Colonic mucosa (tissue), 4 donors: ENCODE results near the gene FMNL2. TPM values are rescaled to one million over a fixed set of nuclear protein-coding genes. Genes with fewer than 3 reads are reported as not detected.

Experiments
- DNase-seq: peaks from one replicate; pipeline ENCODE4 v3.0.0-alpha.2; 2020
- H3K27ac ChIP-seq: fragments of 200-600 bp; one replicate; pipeline ENCODE4 v1.8.0; 2021
- H3K27me3 ChIP-seq: fragments of 200-600 bp; one replicate; pipeline ENCODE4 v1.8.0; 2021
- H3K36me3 ChIP-seq: fragments of 200-600 bp; one replicate; pipeline ENCODE4 v1.8.0; 2021
- H3K4me1 ChIP-seq: fragments of 200-600 bp; one replicate; pipeline ENCODE4 v1.8.0; 2021; ENCODE audit warnings: mild to moderate bottlenecking
- H3K4me3 ChIP-seq: fragments of 200-600 bp; one replicate; pipeline ENCODE4 v1.8.0; 2021
- H3K9ac ChIP-seq, 2 donors: one replicate each; pipeline ENCODE4 v1.7.0; 2013; ENCODE audit warnings: control low read depth in 2 of 2, low read depth in 2 of 2, low read length in 2 of 2
- H3K9me3 ChIP-seq: fragments of 200-600 bp; one replicate; pipeline ENCODE4 v1.8.0; 2021
- intact Hi-C: fragments of 100-400 bp; cut with DNase I; formaldehyde crosslinking; loops from one replicate; pipeline ENCODE4 v1.14.1; 2022
- total RNA-seq, 2 donors: library from RNA; stranded (reverse); fragmentation: NEBNext Ultra II Directional in 1 of 2; extraction: Animal tissue kit (Norgen Biotek cat#: 25700) in 1 of 2; gene quantifications; one replicate each; pipeline ENCODE4 v1.2.1, GENCODE V29; 2021
- TF ChIP-seq, protein P1 (sequence below): fragments of 200-600 bp; IDR thresholded peaks from one replicate; pipeline ENCODE4 v1.8.0; 2022; ENCODE audit warnings: antibody characterized with exemption, mild to moderate bottlenecking
- donor health status: healthy.
- donor health status: DM: no; HTN: no; CAD: no.
- donor health status: DM: no; HTN: no; CAD: no.

Gene FMNL2
- total RNA-seq, 2 donors from 2014 or later: 10.6 to 17.5 TPM

DNA sequence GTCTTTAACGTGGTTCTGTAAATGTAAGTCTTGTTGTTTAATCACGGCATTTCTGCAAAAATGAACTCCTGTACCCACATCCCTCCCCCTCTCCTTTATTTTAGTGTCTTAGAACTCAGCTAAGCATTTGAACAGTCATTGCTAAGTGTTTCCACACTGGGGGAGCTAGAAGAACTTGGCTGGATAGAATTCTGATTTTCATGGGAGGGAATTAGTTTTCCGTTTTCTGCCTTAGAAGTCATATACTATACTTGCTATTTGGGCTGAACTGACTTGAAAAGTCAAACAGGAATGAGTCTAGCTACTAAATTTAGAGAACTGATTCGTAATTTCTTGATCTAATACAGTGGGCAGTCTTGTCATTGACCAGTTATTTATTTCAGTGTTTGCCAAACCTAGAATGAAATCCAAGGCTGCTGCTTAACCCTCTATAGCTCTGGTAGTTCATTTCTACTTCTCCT, 61.1 kb downstream of the FMNL2 start:
- TF ChIP-seq, protein P1, sequence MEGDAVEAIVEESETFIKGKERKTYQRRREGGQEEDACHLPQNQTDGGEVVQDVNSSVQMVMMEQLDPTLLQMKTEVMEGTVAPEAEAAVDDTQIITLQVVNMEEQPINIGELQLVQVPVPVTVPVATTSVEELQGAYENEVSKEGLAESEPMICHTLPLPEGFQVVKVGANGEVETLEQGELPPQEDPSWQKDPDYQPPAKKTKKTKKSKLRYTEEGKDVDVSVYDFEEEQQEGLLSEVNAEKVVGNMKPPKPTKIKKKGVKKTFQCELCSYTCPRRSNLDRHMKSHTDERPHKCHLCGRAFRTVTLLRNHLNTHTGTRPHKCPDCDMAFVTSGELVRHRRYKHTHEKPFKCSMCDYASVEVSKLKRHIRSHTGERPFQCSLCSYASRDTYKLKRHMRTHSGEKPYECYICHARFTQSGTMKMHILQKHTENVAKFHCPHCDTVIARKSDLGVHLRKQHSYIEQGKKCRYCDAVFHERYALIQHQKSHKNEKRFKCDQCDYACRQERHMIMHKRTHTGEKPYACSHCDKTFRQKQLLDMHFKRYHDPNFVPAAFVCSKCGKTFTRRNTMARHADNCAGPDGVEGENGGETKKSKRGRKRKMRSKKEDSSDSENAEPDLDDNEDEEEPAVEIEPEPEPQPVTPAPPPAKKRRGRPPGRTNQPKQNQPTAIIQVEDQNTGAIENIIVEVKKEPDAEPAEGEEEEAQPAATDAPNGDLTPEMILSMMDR: no peak
- DNase-seq: no peak
- Histone ChIP-seq H3K9ac (no peak overlapping the region), H3K36me3 (no peaks in the 10 kb centered on the region), H3K27ac (no peak overlapping the region), H3K27me3 (no peaks in the 10 kb centered on the region), H3K9me3 (no peaks in the 10 kb centered on the region), H3K4me1 (no peaks in the 10 kb centered on the region), H3K4me3 (no peak overlapping the region)
- intact Hi-C loops: no loop called here

DNA sequence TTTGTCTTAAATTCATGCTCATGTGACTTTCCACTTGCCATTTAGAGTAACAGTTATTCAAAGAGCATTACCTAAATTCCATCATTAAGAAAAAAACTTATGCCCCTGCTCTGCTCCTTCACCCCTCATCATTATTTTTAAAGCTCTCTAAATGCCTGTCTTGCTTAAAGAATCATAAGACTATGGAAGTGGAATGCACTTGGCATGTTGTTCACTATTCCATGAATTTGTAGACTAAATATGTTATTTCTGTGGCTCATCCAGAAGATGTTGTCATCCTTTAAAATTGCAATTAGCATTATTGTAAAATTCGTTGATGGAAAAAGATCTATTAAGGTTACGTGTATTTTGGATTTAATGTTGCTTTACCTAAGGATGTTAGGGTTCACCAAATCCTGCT, 61.8 kb downstream of the FMNL2 start:
- H3K4me1 ChIP-seq: no peaks in the 10 kb centered on the region
- H3K36me3 ChIP-seq: no peaks in the 10 kb centered on the region
- no peaks in the 10 kb centered on the region for H3K9me3 ChIP-seq
- H3K27me3 ChIP-seq: no peaks in the 10 kb centered on the region
- TF ChIP-seq, protein P1: no peak
- no peak overlapping the region for H3K27ac ChIP-seq
- intact Hi-C loops: no loop called here
- H3K4me3 ChIP-seq: no peak overlapping the region
- H3K9ac ChIP-seq: no peak overlapping the region
- DNase-seq: no peak

DNA sequence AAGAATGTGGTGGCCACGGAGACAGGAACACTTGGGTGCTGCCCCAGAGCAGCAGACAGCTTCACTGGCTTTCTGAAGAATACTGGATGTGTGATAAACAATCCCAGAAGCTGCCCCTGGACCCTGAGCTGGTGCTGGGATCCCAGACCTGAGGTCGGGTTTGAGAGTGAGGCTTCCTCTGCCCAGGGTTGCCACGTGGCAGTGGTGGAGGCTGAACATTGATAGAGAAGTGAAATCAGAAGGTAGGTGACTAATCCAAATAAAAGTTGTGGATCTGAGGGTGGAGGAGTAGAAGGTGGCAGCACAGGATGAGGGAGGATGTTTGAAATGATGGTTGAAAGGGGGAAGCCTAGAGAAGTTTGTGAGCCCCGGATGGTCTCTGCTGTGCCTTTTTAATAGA, 64.0 kb downstream of the FMNL2 start:
- no peak for DNase-seq
- Histone ChIP-seq H3K36me3 (no peaks in the 10 kb centered on the region), H3K27ac (no peak overlapping the region), H3K9me3 (no peaks in the 10 kb centered on the region), H3K4me3 (no peak overlapping the region), H3K9ac (no peak overlapping the region), H3K27me3 (no peaks in the 10 kb centered on the region), H3K4me1 (peaks cover 4% of the 10 kb centered on the region)
- TF ChIP-seq, protein P1: no peak
- intact Hi-C loops: no loop called here

DNA sequence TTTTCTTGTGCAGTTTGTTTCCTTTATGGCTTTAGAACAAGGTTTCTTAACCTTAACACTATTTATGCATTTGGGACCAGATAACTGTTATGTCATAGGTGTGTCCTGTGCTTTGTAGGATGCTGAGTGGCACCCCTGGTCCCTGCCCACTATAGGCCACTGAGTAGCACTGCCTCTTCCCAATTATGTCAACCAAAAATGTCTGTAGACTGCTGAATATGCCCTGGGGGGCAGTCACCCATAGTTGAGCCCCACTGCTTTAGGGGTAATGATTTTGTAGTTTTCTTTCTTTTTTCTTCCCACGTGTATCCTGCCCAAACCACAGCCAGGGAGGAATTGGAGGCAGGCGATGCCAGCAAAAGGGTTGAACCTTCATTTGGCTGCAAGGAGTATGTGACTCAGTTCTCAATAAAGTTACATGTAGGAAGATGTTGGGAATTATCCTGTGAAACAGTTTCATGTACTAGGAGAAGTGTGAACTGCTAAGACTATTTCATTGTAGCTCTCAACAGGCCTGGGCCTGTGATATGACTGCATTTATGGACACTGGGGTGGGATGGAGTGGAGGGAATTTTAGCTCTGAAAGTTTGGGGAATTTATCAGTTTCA, 65.7 kb downstream of the FMNL2 start:
- Histone ChIP-seq H3K4me3 (no peak overlapping the region), H3K27me3 (no peaks in the 10 kb centered on the region), H3K4me1 (peaks cover 4% of the 10 kb centered on the region), H3K9me3 (no peaks in the 10 kb centered on the region), H3K36me3 (no peaks in the 10 kb centered on the region), H3K27ac (no peak overlapping the region), H3K9ac (no peak overlapping the region)
- TF ChIP-seq, protein P1: no peak
- intact Hi-C loops: no loop called here
- DNase-seq: no peak

DNA sequence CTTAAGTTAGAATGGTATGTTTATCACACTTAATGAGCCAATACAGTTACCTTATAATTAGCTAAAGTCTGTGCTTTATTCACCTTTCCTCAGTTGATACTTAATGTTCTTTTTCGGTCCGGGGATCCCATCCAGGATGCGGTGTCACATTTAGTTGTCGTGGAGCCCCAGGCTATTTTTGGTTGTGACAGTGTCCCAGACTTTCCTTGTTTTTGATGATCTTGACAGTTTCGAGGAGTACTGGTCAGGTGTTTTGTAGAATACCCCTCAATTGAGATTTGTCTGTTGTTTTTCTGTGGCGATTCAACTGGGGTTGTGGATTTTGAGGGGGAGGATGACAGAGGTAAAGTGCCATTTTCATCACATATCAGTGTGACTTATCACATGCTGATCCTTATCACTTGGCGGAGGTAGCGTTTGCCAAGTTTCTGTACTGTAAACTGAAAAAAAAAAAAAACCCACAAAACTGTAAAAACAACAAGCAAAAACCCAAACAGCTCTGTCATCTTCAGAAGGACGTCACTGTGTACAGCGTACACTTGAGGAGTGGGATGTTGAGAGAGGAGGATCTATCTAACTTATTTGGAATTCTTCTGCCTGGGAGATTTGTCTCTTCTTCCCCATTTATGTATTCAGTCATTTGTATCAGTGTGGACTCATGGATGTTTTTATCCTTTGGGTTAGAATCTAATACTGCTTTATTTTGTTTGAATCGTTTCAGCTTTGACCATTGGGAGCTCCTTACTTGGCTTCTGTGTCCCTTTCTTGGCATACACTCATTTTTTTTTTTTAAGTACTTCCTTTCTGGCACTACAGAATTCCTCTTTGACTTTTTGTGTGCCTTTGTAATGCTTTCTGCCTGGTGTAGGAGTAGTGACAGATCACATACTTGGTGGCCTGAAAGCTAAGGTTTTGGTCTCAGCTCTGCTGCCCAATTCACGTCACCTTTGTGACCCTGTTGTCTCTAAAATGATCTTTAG, 68.1 kb downstream of the FMNL2 start:
- TF ChIP-seq, protein P1: no peak
- Histone ChIP-seq H3K4me3 (no peak overlapping the region), H3K9ac (no peak overlapping the region), H3K36me3 (no peaks in the 10 kb centered on the region), H3K9me3 (no peaks in the 10 kb centered on the region), H3K27me3 (no peaks in the 10 kb centered on the region), H3K4me1 (peaks cover 4% of the 10 kb centered on the region), H3K27ac (no peak overlapping the region)
- intact Hi-C loops: no loop called here
- no peak for DNase-seq
